Esophagus (tissue), 2 donors: Measurements from ENCODE around the gene NCAPD2. TPM values are rescaled to one million over a fixed set of nuclear protein-coding genes. Genes with fewer than 3 reads are reported as not detected.
"Not testable (repeated sequence)": the region's sequence is repeated elsewhere in the genome, so short reads cannot be mapped to it uniquely, and the experiment has no call there.

Experiments used
- H3K27ac ChIP-seq, 2 donors: one replicate each; pipeline ENCODE4 v1.5.1; 2013; ENCODE audit warnings: low read depth in 2 of 2, mild to moderate bottlenecking in 2 of 2, inconsistent platforms in 1 of 2, low read length in 1 of 2, moderate library complexity in 1 of 2
- H3K27me3 ChIP-seq, 2 donors: one replicate each; pipeline ENCODE4 v1.6.1; 2013; ENCODE audit warnings: low read length in 2 of 2, control low read depth in 1 of 2, mild to moderate bottlenecking in 1 of 2; ENCODE audit not compliant: insufficient read depth in 2 of 2, control insufficient read depth in 1 of 2
- H3K36me3 ChIP-seq, 2 donors: one replicate each; pipeline ENCODE4 v1.6.1; 2013; ENCODE audit warnings: low read length in 1 of 2; ENCODE audit not compliant: control insufficient read depth in 2 of 2, insufficient read depth in 2 of 2
- H3K4me1 ChIP-seq, 2 donors: one replicate each; pipeline ENCODE4 v1.6.1; 2013; ENCODE audit warnings: low read length in 1 of 2; ENCODE audit not compliant: control insufficient read depth in 2 of 2, insufficient read depth in 2 of 2
- H3K4me3 ChIP-seq, 2 donors: one replicate each; pipeline ENCODE4 v1.5.1; 2013; ENCODE audit warnings: low read length in 2 of 2, mild to moderate bottlenecking in 2 of 2, low read depth in 1 of 2, moderate library complexity in 1 of 2
- H3K9me3 ChIP-seq, 2 donors: one replicate each; pipeline ENCODE4 v1.6.1; 2013; ENCODE audit warnings: mild to moderate bottlenecking in 2 of 2, low read depth in 1 of 2, low read length in 1 of 2, moderate library complexity in 1 of 2; ENCODE audit not compliant: control insufficient read depth in 2 of 2, insufficient read depth in 1 of 2
- WGBS, 2 donors: extraction: QIAGEN DNeasy Blood & Tissue Kit; methylation state at CpG; one replicate each; pipeline ENCODE4 v1.1.7; 2013; 5-methylcytosine and 5-hydroxymethylcytosine counted together
- polyA plus RNA-seq, 2 donors: library from polyadenylated mRNA; stranded (reverse); fragments of 200-250 nt; gene quantifications; one replicate each; pipeline ENCODE4 v1.2.3, GENCODE V29; 2013
- donor health status: healthy with polysubstance abuse.
- donor health status: Bipolar disorder and iron deficiency.

Gene NCAPD2
- polyA plus RNA-seq, 2 donors: 10.2 to 13.7 TPM

- Histone ChIP-seq H3K4me1 (peaks cover 13 to 15% of the 10 kb centered on the region in 2 donors), H3K9me3 (no peaks in the 10 kb centered on the region), H3K27me3 (no peaks in the 10 kb centered on the region), H3K36me3 (peaks cover 4 to 21% of the 10 kb centered on the region in 2 donors), H3K4me3 (no peak overlapping the region), H3K27ac (peak overlapping the region; percentile 74 to 95)
- WGBS, 2 donors: 19 to 45% methylated on average over 4 of the region's 4 CpGs
These were observed 58.2 kb downstream of the NCAPD2 start for GRCh38 chr12:6552140-6552551.

DNA sequence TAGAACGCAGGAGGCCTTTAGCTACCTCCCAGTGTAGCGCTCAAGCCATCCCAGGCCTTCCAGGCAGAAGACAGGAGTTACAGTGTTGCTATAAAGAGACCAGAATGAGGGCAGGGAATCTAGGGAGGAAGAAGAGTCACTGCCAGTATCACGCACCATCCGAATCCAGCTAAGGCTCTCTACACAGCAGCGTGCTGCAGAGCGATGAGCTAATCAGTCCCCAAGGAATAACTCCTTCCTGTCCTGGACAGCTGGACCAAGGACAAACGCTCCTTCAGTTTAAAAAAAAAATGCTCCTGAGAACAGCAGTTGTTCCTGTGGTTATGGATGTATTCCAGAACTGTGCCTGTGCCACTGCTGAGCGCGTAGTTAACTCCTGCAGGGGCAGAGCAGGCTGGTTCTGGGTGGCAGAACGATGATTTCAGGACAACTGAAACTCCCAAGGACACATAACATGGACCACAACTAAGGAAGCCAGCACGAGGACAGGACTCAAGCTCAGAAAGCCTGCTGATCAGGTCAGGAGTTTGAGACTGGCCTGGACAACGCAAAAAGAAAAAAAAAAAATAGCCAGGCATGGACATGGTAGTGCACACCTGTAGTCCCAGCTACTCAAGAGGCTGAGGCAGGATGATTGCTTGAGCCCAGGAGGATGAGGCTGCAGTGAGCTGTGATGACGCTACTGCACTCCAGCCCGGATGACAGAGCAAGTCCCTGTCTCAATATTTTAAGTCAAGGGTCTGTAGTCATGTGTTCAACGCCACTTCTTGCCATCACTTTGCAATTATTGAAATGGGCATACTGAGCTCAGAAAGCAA lies 59.4 kb downstream of the NCAPD2 start:
- Histone ChIP-seq H3K9me3 (no peaks in the 10 kb centered on the region), H3K27ac (peak overlapping the region; percentile 74 to 95), H3K4me3 (no peak overlapping the region), H3K27me3 (no peaks in the 10 kb centered on the region), H3K4me1 (peaks cover 13 to 15% of the 10 kb centered on the region in 2 donors), H3K36me3 (peaks cover 4 to 20% of the 10 kb centered on the region in 2 donors)
- 47 to 53% methylated on average over 15 of the region's 15 CpGs for WGBS, 2 donors

DNA sequence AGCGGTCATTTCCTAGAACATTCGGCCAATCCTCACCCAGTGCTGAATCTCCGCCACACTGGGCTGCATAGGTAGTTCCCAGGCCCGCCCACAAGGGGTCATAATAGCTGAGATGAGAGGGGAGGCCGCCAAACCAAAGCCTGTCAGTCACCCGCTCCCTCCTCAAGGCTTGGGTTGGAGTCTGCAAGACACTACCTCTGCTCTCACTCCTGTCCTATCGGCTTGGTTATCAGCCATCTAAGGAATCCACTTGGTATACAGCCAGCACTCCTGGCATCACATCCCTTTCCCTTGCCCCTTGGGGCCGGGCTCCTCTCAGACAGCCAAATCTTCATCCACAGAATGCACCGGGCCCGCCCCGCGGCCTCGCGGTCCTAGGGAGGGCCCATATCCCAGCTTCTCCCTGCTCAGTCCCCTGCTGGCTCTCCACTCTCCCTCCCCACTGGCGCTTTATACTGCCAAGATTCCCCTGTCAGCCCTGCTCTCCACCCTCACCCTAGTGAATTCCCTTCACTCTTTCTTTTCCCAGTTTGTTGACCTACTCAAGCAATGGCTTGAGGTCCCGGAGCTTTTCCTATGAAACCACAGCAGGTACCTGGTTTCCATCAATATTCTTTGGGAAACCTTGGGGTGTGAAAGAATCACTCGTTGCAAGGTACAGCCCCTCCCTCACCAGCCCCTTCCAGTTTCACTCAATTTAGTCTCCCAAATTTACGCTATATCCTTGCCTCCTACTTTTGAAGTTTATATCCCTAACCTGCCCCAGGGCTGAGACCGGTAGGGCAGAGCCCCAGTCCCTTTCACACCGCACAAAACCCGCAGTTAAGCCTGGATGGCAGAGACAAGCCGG lies 60.5 kb downstream of the NCAPD2 start:
- H3K36me3 ChIP-seq: peaks cover 4 to 15% of the 10 kb centered on the region in 2 donors
- H3K27me3 ChIP-seq: no peaks in the 10 kb centered on the region
- H3K27ac ChIP-seq: peak overlapping the region; percentile 62 to 70
- 31 to 36% methylated on average over 22 of the region's 22 CpGs for WGBS, 2 donors
- H3K4me1 ChIP-seq: peaks cover 13 to 15% of the 10 kb centered on the region in 2 donors
- peak overlapping the region; percentile 64 for H3K4me3 ChIP-seq
- no peaks in the 10 kb centered on the region for H3K9me3 ChIP-seq

DNA sequence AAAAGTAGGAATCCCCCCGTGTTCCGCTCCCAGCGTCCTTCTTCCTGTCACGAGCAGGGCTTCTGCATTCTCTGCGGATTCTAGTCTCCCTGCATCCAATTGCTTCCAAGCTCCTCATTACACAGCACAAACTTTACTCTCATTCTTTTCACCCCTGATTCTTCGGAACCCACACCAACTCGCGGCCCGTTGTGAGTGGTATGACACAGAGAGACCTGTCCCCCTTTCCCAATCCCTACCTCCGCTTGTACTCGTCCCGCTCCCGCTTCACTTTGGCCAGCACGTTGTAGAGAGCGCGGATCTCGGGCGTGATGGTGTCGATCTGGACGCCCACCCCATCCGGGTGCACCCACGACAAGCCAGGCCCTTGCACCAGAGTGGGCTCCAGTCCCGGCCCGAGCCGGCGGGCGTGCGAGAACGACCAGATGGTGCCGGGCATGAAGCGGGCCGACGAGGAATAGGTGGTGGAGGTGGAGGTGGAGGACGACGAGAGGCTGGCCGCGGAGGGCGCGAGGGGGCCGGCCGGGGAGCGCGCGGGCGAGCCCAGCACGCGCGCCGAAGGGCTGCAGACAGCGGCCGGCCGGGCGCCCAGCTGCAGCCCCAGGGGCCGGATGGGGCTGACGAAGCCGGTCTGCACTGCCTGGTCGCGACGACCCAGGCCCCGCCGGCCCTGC lies 61.3 kb downstream of the NCAPD2 start:
- no peaks in the 10 kb centered on the region for H3K9me3 ChIP-seq
- peaks cover 13 to 15% of the 10 kb centered on the region in 2 donors for H3K4me1 ChIP-seq
- peaks cover 11 to 18% of the 10 kb centered on the region in 2 donors for H3K36me3 ChIP-seq
- H3K27ac ChIP-seq: peak overlapping the region; percentile 62 to 70
- no peaks in the 10 kb centered on the region for H3K27me3 ChIP-seq
- WGBS, 2 donors: 29 to 45% methylated on average over 49 to 61 of the region's 61 CpGs
- peak overlapping the region; percentile 64 for H3K4me3 ChIP-seq

DNA sequence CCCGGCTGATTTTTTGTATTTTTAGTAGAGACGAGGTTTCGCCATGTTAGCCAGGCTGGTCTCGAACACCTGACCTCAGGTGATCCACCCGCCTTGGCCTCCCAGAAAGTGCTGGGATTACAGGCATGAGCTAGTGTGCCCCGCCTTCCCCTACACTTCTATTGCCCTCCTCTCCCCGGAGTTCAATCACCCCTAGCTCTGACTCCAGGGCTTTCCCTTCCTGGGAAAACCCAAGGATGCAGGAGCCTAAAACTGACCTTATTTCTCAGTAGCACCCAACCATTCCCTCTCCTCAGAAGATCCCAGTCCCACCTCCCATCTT lies 62.6 kb downstream of the NCAPD2 start:
- H3K9me3 ChIP-seq, H3K4me1 ChIP-seq, H3K27me3 ChIP-seq, H3K4me3 ChIP-seq: not testable (repeated sequence)
- Histone ChIP-seq H3K36me3 (peaks cover 18 to 29% of the 10 kb centered on the region in 2 donors), H3K27ac (peak overlapping the region in 1 of 2 donors; percentile 47)
- 89 to 91% methylated on average over 7 of the region's 7 CpGs for WGBS, 2 donors

DNA sequence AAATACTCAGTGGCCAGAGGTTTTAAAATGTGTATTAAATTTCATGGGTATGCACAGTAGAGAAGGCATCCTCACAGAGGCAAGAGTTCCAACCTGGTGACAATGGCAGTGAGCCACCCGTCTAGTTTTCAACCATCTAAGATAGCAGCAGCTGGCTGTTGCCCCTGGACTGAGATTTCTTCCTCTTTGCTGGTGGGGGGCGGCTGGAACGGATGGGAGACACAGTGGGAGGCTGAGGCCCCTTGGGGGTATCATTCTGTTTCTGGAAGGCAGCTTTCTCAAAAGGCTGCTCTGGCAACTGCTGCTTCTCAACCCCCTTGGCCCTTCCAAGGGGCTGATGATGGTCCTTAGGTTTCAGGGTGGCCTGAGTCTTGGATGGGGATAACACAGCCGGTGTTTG lies 63.0 kb downstream of the NCAPD2 start:
- Histone ChIP-seq H3K9me3 (no peaks in the 10 kb centered on the region), H3K36me3 (peaks cover 18 to 32% of the 10 kb centered on the region in 2 donors), H3K27ac (no peak overlapping the region), H3K4me3 (no peak overlapping the region), H3K4me1 (peaks cover 0 to 5% of the 10 kb centered on the region in 2 donors), H3K27me3 (no peaks in the 10 kb centered on the region)
- 87 to 92% methylated on average over 4 of the region's 4 CpGs for WGBS, 2 donors

- H3K9me3 ChIP-seq, H3K27ac ChIP-seq, H3K27me3 ChIP-seq, H3K4me3 ChIP-seq, H3K4me1 ChIP-seq: not testable (repeated sequence)
- peaks cover 25 to 38% of the 10 kb centered on the region in 2 donors for H3K36me3 ChIP-seq
- 70 to 71% methylated on average over 14 of the region's 14 CpGs for WGBS, 2 donors
These were observed 64.3 kb downstream of the NCAPD2 start for GRCh38 chr12:6558014-6558760.

- no peaks in the 10 kb centered on the region for H3K27me3 ChIP-seq
- 89 to 96% methylated on average over 1 of the region's 1 CpG for WGBS, 2 donors
- no peak overlapping the region for H3K4me3 ChIP-seq
- H3K4me1 ChIP-seq: no peaks in the 10 kb centered on the region
- no peak overlapping the region for H3K27ac ChIP-seq
- no peaks in the 10 kb centered on the region for H3K9me3 ChIP-seq
- H3K36me3 ChIP-seq: peaks cover 26 to 38% of the 10 kb centered on the region in 2 donors
These were observed 65.6 kb downstream of the NCAPD2 start for GRCh38 chr12:6559500-6559899.
